Measurements from ENCODE around the gene RBP7.
A peak's percentile ranks its signal among the peaks of the same experiment; 100 is the strongest.
"Not testable (repeated sequence)": the region's sequence is repeated elsewhere in the genome, so short reads cannot be mapped to it uniquely, and the experiment has no call there.

The RBP7 gene

DNA sequence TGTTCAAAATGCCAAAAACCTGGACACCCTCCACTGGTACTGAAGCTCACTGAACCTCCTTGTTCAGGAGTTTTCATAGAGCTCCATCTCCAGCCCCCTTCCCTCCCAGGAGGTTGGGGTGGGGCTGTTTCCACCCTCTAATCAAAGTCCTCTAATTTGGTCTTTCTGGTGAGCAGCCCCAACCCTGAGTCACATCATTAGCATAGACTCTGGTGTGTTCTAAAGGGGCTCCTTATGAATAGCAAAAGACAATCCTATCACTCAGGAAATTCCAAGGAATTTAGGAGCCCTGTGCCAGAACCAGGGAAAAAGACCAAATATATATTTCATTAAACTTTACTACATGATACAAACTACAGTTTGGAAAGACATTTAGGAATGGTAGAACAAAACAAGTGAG, 22.5 kb downstream of the RBP7 start:
- Mint-ChIP-seq H3K36me3 (ENCODE audit: low read depth) (no peaks in the 10 kb centered on the region), H3K4me3 (no peak overlapping the region), H3K4me1 (ENCODE audit: low read depth) (no peaks in the 10 kb centered on the region), H3K9me3 (no peaks in the 10 kb centered on the region), H3K27me3 (peaks cover 5% of the 10 kb centered on the region), H3K27ac (no peak overlapping the region)
- no peak for DNase-seq

DNA sequence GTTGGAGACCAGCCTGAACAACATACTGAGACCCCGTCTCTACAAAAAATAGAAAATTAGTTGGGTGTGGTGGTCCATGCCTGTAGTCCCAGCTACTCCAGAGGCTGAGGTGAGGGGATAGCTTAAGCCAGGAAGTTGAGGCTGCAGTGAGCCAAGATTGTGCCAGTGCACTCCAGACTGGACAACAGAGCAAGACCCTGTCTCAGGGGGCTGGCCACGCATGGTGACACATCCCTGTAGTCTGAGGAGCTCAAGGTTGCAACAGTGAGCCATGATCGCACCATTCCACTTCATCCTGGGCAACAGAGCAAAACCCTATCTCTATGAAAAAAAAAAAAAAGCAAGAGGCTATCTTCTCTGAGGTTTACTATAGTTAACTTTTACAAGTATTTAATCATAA, 23.1 kb downstream of the RBP7 start:
- Mint-ChIP-seq H3K27ac (no peak overlapping the region), H3K36me3 (ENCODE audit: low read depth) (no peaks in the 10 kb centered on the region), H3K9me3 (no peaks in the 10 kb centered on the region), H3K27me3 (peaks cover 5% of the 10 kb centered on the region), H3K4me3 (no peak overlapping the region), H3K4me1 (ENCODE audit: low read depth) (no peaks in the 10 kb centered on the region)
- no peak for DNase-seq

DNA sequence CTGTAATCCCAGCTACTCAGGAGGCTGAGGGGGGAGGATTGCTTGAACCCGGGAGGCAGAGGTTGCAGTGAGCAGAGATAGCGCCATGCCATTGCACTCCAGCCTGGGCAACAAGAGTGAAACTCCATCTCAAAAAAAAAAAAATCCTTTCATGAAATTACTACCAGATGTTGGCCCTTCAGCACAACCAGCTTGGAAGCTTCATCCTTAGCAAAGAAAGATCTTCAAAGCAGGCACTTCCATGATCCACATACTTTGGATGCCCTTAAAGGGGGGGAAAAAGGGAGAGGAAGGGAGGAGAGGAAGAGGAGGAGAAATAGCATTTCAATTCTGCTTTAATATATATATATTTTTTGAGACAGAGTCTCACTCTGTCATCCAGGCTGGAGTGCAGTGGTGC, 23.6 kb downstream of the RBP7 start:
- H3K27ac Mint-ChIP-seq; H3K4me3 Mint-ChIP-seq; H3K9me3 Mint-ChIP-seq; H3K36me3 Mint-ChIP-seq (ENCODE audit: low read depth); H3K27me3 Mint-ChIP-seq; DNase-seq; H3K4me1 Mint-ChIP-seq (ENCODE audit: low read depth): not testable (repeated sequence)

DNA sequence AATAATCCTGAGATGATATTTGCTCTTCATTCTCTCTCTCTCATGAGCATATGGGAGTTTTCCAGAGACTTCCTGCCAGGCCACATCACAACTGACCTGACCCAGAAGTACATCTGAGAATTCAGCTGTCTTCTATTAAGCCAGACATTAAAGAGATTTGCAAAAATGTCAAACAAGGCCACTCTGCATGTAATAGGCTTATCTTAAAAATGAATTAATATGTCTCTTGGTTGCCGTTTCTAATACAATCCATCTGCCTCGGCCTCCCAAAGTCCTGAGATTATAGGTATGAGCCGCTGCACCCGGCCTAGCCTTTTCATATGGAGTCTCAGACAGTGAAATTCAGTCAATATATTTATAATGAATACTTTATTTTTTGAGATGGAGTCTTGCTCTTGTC, 25.0 kb downstream of the RBP7 start:
- H3K4me3 Mint-ChIP-seq; H3K27me3 Mint-ChIP-seq; H3K36me3 Mint-ChIP-seq (ENCODE audit: low read depth); H3K4me1 Mint-ChIP-seq (ENCODE audit: low read depth); H3K27ac Mint-ChIP-seq; DNase-seq; H3K9me3 Mint-ChIP-seq: not testable (repeated sequence)

DNA sequence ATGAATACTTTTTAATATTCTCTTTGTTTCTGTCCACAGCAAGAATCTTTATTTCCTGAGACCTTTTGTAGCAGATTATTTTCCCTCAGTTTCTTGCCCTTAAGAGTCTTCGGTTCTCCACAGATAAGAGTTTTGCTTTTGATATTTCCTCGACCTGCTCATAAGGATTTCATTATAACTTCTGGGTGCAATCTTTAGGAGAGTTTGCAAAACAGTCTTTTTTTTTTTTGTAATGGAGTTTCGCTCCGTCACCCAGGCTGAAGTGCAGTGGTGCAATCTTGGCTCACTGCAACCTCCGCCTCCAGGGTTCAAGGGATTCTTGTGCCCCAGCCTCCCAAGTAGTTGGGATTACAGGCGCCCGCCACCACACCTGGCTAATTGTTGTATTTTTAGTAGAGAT, 25.6 kb downstream of the RBP7 start:
- no peak for DNase-seq
- Mint-ChIP-seq H3K4me3 (no peak overlapping the region), H3K36me3 (ENCODE audit: low read depth) (no peaks in the 10 kb centered on the region), H3K27ac (no peak overlapping the region), H3K9me3 (no peaks in the 10 kb centered on the region), H3K27me3 (no peaks in the 10 kb centered on the region), H3K4me1 (ENCODE audit: low read depth) (no peaks in the 10 kb centered on the region)

DNA sequence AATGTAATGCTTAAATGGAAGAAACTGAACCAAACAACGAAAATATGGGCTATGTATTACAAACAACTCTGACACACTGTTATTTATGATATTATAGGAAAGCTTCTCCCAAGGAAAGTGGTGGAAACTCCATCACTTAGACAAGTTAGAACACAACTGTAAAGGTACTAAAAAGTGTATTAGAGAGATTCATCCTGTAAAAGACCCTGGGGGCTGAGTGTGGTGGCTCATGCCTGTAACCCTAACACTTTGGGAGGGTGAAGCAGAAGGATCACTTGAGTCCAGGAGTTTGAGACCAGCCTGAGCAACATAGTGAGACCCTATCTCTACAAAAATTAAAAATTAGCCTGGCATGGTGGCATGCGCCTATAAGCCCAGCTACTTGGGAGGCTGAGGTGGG, 28.3 kb downstream of the RBP7 start:
- H3K27me3 Mint-ChIP-seq, result no peaks in the 10 kb centered on the region
- H3K27ac Mint-ChIP-seq, result no peak overlapping the region
- no peaks in the 10 kb centered on the region for H3K4me1 Mint-ChIP-seq (ENCODE audit: low read depth)
- H3K36me3 Mint-ChIP-seq (ENCODE audit: low read depth), result no peaks in the 10 kb centered on the region
- no peak overlapping the region for H3K4me3 Mint-ChIP-seq
- no peaks in the 10 kb centered on the region for H3K9me3 Mint-ChIP-seq
- DNase-seq, result no peak

DNA sequence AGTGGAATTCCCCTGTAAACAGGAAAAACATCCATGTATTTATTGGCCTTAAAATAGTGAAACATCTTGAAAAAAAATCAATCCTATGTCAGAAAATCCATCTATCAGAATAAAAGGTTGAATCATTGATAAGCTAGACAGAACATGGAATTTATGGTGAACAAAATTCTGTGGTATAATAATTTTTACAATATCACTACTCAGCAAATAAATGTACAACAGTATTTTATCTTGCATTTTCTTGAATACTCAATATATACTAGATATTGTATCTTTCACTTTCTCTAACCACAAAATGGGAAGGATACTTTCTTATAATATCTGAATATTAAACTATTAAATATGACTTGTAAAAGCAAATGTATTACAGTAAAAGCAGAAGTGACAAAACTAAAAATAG, 30.0 kb downstream of the RBP7 start:
- no peak overlapping the region for H3K4me3 Mint-ChIP-seq
- H3K27me3 Mint-ChIP-seq, result no peaks in the 10 kb centered on the region
- H3K36me3 Mint-ChIP-seq (ENCODE audit: low read depth), result no peaks in the 10 kb centered on the region
- no peak overlapping the region for H3K27ac Mint-ChIP-seq
- no peaks in the 10 kb centered on the region for H3K9me3 Mint-ChIP-seq
- no peak for DNase-seq
- peaks cover under 1% of the 10 kb centered on the region for H3K4me1 Mint-ChIP-seq (ENCODE audit: low read depth)

DNA sequence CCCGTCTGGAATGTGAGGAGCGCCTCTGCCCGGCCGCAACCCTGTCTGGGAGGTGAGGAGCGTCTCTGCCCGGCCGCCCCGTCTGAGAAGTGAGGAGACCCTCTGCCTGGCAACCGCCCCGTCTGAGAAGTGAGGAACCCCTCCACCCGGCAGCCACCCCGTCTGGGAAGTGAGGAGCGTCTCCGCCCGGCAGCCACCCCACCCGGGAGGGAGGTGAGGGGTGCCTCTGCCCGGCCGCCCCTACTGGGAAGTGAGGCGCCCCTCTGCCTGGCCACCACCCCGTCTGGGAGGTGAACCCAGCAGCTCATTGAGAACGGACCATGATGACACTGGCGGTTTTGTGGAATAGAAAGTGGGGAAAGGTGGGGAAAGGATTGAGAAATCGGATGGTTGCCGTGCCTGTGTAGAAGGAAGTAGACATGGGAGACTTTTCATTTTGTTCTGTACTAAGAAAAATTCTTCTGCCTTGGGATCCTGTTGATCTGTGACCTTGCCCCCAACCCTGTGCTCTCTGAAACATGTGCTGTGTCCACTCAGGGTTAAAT, 32.0 kb downstream of the RBP7 start:
- H3K4me1 Mint-ChIP-seq (ENCODE audit: low read depth); H3K27ac Mint-ChIP-seq; H3K4me3 Mint-ChIP-seq; H3K9me3 Mint-ChIP-seq; DNase-seq; H3K27me3 Mint-ChIP-seq: not testable (repeated sequence)
- H3K36me3 Mint-ChIP-seq (ENCODE audit: low read depth), result peaks cover 12% of the 10 kb centered on the region

DNA sequence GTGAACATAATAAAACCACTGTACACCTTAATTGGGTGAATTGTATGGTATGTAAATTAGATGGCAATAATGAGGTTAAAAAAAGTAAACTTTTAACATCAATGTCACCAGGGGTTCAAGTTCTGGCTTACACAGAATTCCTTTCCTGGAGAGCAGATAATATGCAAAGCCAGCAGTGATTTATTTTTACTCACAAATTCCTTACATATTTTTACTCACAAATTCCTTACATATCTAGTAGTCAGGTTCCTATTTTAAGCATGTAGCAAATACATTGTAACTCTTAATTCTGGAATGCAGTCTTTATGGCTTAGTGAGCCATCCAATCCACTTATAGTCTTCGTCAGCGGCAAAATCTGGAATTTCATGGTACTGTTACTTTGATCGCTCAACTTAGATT, 34.4 kb downstream of the RBP7 start:
- Mint-ChIP-seq H3K9me3 (no peaks in the 10 kb centered on the region), H3K27me3 (no peaks in the 10 kb centered on the region), H3K27ac (no peak overlapping the region), H3K4me1 (ENCODE audit: low read depth) (peaks cover 19% of the 10 kb centered on the region), H3K36me3 (ENCODE audit: low read depth) (peaks cover 18% of the 10 kb centered on the region), H3K4me3 (no peak overlapping the region)
- no peak for DNase-seq

DNA sequence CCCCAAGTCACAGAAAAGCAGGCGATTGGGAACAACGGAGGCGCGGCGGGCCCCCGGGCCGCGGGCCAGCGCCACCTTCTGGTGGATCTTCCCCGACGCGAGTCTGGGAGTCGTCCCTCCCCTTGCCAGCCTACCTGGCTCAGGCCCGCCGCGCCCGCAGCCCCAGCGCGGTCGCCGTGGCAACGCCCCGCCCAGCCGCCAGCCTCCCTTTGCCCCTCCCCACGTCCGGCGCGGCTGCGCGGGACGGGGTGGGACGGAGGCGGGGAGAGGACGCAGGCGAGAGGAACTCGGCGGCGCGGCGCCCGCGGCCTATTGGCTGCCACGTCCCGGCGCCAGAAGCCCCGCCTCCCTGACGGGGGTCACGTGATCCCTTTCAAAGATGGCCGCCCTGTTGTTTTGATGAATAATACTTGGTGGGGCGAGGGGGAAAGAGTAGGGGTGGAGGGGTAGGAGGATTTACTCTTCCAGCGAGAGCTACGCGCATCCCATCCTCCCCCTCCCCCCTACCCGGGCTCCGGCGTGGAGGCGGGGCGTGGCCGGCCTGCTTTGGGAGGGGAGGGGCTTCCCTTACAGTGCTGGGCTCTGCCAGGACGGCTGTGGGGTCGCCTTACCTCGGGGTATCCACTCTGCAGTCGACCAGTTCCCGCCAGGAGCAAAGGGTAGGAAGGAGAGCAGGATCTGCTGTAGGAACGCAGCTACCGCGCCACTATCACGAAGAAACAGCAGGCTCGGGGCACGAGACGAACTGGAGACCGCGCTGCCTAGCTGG, 35.7 kb downstream of the RBP7 start, which contains the start of gene UBE4B:
TSS of gene UBE4B (plus strand) at position 369 of the 769 bp plus-strand sequence. CDS start 713 bp downstream, outside the sequence.
- peak; percentile 100 for DNase-seq
- Mint-ChIP-seq H3K36me3 (ENCODE audit: low read depth) (peaks cover 31% of the 10 kb centered on the region), H3K9me3 (no peaks in the 10 kb centered on the region), H3K4me3 (peak within 1 kb of the TSS; percentile 98), H3K27ac (peak within 1 kb of the TSS; percentile 98), H3K4me1 (ENCODE audit: low read depth) (peaks cover 21% of the 10 kb centered on the region), H3K27me3 (no peaks in the 10 kb centered on the region)

DNA sequence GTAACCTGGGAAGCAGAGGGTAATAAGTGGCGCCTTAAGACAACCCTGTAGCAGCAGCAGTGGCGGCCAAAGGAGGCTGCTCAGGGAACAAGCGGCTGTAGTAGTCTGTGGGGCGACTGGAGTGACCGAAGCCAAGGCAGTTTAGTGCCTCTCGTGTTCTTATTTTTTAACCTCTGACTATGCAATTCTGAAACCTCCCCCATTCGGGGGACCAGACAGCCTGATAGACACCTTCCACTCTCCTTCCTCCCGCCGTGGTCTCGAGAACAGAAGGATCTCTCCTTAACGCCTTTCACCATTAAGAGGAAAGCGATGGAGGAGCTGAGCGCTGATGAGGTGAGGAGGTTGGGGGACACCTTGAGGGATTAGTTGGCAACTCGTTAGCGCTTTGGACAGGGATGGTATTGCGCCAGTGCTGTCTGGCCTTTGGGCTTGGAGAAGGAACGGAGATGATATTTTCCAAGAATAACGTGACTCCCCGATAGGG, 36.4 kb downstream of the RBP7 start:
- peaks cover 21% of the 10 kb centered on the region for H3K4me1 Mint-ChIP-seq (ENCODE audit: low read depth)
- peak overlapping the region; percentile 98 for H3K27ac Mint-ChIP-seq
- H3K27me3 Mint-ChIP-seq, result no peaks in the 10 kb centered on the region
- peak overlapping the region; percentile 98 for H3K4me3 Mint-ChIP-seq
- no peak for DNase-seq
- peaks cover 35% of the 10 kb centered on the region for H3K36me3 Mint-ChIP-seq (ENCODE audit: low read depth)
- no peaks in the 10 kb centered on the region for H3K9me3 Mint-ChIP-seq

DNA sequence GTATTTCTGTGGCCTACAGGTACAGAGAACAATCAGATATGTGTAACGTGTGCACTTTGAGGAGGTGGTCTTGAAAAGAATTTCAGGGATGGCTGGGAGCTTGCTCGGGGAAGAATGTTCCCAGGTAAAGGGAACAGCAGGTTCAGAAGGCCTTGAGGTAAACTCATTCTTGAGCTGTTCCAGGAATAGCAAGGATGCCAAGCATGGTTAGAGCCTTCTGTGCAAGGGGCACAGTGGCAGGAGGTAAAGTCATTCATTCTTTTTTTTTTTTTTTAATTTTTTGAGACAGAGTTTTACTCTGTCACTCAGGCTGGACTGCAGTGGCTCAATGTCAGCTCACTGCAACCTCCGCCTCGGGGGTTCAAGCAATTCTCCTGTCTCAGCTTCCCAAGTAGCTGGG, 45.7 kb downstream of the RBP7 start:
- Mint-ChIP-seq H3K36me3 (ENCODE audit: low read depth) (peaks cover 52% of the 10 kb centered on the region), H3K9me3 (no peaks in the 10 kb centered on the region), H3K27ac (no peak overlapping the region), H3K4me1 (ENCODE audit: low read depth) (peaks cover 46% of the 10 kb centered on the region), H3K4me3 (no peak overlapping the region), H3K27me3 (no peaks in the 10 kb centered on the region)
- no peak for DNase-seq

DNA sequence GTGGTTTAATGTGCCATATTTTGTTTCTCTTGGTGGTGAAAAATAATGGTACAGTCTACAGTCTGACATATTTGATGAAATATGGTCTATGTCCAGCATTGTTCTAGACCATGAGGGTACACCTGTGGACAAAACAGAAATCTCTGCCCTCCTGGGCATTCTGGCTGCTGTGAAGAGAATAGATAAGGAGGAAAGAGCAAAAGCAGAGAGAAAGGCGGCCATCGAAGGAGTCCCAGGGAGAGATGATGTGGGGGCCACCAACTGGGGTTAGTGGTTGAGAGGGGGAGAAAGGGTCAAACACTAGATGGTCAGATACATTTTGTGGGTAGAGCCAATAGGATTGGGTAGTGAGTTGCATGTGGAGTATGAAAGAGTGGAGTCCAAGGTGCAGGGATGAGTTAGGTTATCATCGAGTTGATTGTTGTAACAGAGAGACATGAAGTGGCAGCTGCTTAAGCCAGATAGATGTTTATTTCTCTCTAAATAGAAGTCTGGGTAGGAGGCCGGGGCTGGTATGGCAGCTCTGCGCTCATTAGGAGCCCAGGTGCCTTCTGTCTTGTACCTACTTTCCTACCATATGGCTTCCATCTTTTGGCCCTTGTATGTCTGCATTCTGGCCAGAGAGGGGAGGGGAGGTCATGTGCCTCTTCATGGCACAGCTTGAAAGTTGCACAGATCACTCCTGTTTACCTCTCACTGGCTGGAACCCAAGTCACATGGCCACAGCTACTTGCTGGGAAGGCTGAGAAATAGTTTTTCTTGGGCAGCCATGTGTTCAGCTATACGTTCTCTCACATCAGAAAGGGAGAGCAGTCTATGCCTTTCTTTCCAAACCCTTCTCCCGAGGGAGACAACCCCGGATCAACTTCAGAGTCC, 48.7 kb downstream of the RBP7 start:
- no peak for DNase-seq
- H3K27me3 Mint-ChIP-seq, result no peaks in the 10 kb centered on the region
- peak overlapping the region; percentile 31 for H3K27ac Mint-ChIP-seq
- H3K9me3 Mint-ChIP-seq, result no peaks in the 10 kb centered on the region
- H3K4me1 Mint-ChIP-seq (ENCODE audit: low read depth), result peaks cover 47% of the 10 kb centered on the region
- peaks cover 54% of the 10 kb centered on the region for H3K36me3 Mint-ChIP-seq (ENCODE audit: low read depth)
- no peak overlapping the region for H3K4me3 Mint-ChIP-seq

DNA sequence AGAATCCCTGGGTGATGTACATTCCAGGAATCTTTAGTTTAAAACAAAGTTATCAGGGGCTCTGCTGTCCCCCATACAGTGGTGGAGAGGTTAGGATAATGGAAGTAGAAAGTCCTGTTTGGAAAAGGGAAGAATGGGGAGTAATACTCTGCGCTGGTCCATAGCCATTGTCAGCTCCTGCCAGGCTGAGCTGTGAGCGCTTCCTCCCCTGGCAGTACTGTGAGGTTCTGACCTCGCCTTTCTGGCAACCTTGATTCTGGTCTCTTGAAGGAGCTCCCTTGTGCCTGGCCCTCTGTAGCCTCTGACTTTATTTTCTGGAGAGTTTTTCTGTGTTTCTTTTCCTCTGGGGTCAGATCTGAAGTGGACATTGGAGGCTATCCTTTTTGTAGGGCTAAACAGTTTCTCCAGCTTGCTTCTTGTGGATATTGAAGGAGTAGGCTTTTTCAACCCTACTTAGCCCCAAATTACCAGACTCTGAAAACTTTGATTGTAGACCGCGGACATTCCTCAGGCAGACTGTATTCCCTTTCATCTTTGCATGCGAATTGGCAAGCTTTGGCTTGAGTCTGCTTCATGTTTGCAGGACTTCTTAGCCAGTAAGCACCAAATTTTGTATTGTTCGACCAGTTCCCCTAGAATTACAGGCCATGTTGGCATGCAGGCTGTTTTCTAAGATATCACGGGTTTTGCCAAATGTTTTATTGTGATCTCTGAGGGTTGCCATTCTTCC, 49.5 kb downstream of the RBP7 start:
- DNase-seq, result no peak
- Mint-ChIP-seq H3K4me3 (no peak overlapping the region), H3K36me3 (ENCODE audit: low read depth) (peaks cover 55% of the 10 kb centered on the region), H3K27ac (no peak overlapping the region), H3K27me3 (no peaks in the 10 kb centered on the region), H3K4me1 (ENCODE audit: low read depth) (peaks cover 45% of the 10 kb centered on the region), H3K9me3 (no peaks in the 10 kb centered on the region)

All from activated T-cell treated with anti-CD3 and anti-CD28 coated beads, Interleukin-2, amount 50 U/mL, for 24 hours (primary cell).